Measurements from ENCODE around the gene COL15A1.

The COL15A1 gene

DNA sequence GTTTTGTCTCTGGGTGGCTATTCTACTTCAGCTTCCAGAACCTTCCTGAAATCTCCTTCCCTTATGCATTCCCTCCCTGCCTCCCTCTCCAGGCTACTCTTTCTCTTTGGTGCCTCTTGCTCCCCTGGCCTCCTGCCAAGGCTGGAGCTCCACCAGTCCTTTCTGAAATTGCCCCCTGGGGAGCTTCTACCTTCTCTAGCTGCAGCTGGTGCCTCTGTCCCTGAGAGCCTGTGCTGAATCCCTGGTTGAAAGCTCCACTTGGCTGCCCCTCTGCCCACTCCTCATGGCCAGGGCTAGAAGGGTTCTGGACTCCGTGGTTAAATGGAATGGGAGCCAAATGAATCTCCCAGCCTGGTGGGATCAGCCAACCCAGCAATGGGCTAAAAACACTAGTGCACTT, 80.1 kb downstream of the COL15A1 start:
- DNase-seq (ENCODE audit: extremely low read depth, low read depth), result no peak

DNA sequence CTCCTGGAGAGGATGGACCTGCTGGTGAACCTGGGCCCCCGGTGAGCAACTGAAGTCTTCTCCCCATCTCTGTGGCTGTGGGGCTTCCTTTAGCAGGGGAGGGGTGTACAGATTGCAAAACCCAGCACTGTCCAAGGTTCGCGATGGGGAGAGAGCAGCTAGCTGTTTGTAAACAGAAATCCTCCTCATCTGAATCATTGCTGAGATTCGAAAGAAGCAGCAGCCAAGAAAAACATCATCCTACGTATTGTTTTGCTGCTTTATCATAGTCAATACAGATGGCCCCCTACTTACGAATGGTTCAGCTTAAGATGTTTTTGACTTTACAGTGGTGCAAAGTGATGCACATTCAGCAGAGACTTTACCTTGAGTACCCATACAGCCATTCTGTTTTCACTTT, 81.3 kb downstream of the COL15A1 start:
- DNase-seq (ENCODE audit: extremely low read depth, low read depth), result no peak
- no peak for TF ChIP-seq CTCF (IDR thresholded peaks at IDR 0.05; ENCODE audit: low read depth, low read length)

More for the DNA sequence above, 80.1 kb downstream of the COL15A1 start:
- TF ChIP-seq CTCF (IDR thresholded peaks at IDR 0.05; ENCODE audit: low read depth, low read length), result no peak

DNA sequence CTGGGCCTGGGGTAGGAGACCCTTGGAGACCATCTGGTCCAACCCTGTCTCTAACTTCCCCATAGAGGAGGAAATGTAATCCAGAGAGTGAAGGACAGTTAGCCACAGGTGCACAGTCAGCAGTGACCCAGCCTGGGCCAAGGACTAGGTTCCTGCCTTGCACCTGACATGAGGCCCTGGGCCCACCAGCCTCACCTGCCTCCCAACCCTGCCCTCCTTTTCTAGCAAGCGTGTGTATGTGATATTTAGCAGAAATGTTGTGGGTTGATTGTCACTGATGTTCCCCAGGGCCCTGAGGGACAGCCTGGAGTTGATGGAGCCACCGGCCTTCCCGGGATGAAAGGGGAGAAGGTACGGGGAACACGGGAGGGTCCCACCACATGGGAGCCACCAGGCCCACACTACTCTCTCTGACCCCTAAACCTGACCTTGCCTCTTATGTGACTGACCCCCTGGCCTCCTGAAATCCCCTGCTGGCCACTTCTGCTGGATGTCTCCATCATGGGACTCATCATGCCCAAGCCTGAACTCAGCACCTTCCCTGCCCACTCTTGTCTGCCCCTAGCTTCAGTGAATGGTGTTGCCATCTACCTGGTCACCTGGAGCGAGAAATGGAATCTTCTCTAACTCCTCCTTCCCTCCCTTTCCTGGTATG, 82.0 kb downstream of the COL15A1 start:
- TF ChIP-seq CTCF (IDR thresholded peaks at IDR 0.05; ENCODE audit: low read depth, low read length), result no peak
- DNase-seq (ENCODE audit: extremely low read depth, low read depth), result no peak

GRCh38 chr9:99026271-99026955, 82.7 kb downstream of the COL15A1 start:
- no peak for DNase-seq (ENCODE audit: extremely low read depth, low read depth)
- TF ChIP-seq CTCF (IDR thresholded peaks at IDR 0.05; ENCODE audit: low read depth, low read length), result no peak

GRCh38 chr9:99026956-99027298, 83.2 kb downstream of the COL15A1 start:
- no peak for TF ChIP-seq CTCF (IDR thresholded peaks at IDR 0.05; ENCODE audit: low read depth, low read length)
- no peak for DNase-seq (ENCODE audit: extremely low read depth, low read depth)

GRCh38 chr9:99027443-99027842, 83.7 kb downstream of the COL15A1 start:
- TF ChIP-seq CTCF (IDR thresholded peaks at IDR 0.05; ENCODE audit: low read depth, low read length), result no peak
- no peak for DNase-seq (ENCODE audit: extremely low read depth, low read depth)

GRCh38 chr9:99029083-99029645, 85.5 kb downstream of the COL15A1 start:
- no peak for TF ChIP-seq CTCF (IDR thresholded peaks at IDR 0.05; ENCODE audit: low read depth, low read length)

More at GRCh38 chr9:99029083-99029645, 85.5 kb downstream of the COL15A1 start:
- DNase-seq (ENCODE audit: extremely low read depth, low read depth), result no peak
